ENCODE data around the gene ABHD1.

The ABHD1 gene

DNA sequence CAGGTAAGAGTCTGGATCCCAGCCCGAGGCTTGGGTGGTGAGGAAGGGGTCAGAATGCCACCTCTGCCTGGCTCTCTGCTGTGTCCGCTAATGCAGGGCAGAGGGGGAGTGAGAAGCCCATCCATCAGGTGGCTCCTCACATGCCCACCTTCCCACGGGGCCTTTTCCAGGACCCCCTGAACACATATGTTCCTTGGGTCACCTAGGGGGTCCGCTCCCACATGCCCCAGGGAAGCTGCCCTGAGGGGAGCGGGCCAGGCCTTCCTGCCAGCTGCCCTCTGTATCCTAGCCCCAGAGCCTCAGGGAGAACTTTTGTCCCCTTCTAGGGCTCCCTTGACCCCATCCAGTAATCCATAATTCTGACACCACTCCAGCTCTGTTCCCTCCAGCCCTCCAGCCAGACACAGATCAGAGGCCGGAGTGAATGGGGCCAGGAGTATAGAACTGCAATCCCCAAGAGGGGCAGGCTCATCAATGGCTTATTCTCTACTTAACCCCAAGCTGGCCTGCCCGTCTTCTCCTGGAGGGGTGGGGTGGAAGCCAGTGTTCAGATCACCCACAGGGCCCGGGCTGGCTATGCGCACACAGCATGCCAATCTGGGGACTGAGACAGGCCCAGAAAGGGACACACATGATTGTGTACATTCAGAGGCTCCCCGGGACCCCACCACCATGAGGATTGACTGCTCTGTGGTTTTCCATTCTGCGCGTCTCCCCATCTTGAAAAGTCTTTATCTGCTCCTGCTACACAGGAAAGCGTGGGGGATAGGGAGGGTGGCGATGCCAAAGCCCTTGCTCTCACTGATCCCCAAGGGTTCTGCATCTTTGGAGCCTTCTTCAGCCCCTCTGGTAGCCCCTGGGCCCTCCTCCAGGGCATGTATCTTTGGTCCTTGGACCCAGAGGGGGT, 44.1 kb upstream of the ABHD1 start:
- ChIA-PET CTCF (interaction anchor here (0.6 to 1.1 kb wide), 2 partner anchors 118 to 252 kb away, joined by 3 to 4 read pairs; no protein-coding TSS in a partner anchor), POLR2A (ENCODE audit: low non-redundant PET) (no interaction called here)
- TF ChIP-seq, protein P1, sequence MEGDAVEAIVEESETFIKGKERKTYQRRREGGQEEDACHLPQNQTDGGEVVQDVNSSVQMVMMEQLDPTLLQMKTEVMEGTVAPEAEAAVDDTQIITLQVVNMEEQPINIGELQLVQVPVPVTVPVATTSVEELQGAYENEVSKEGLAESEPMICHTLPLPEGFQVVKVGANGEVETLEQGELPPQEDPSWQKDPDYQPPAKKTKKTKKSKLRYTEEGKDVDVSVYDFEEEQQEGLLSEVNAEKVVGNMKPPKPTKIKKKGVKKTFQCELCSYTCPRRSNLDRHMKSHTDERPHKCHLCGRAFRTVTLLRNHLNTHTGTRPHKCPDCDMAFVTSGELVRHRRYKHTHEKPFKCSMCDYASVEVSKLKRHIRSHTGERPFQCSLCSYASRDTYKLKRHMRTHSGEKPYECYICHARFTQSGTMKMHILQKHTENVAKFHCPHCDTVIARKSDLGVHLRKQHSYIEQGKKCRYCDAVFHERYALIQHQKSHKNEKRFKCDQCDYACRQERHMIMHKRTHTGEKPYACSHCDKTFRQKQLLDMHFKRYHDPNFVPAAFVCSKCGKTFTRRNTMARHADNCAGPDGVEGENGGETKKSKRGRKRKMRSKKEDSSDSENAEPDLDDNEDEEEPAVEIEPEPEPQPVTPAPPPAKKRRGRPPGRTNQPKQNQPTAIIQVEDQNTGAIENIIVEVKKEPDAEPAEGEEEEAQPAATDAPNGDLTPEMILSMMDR (conservative IDR thresholded peaks at IDR 0.05; ENCODE audit: low read depth): no peak
- DNase-seq (ENCODE audit: low spot score): no peak
- H3K27ac ChIP-seq: 0 out of 2 replicates have a peak overlapping the region, but pooled peaks have one; percentile 83

DNA sequence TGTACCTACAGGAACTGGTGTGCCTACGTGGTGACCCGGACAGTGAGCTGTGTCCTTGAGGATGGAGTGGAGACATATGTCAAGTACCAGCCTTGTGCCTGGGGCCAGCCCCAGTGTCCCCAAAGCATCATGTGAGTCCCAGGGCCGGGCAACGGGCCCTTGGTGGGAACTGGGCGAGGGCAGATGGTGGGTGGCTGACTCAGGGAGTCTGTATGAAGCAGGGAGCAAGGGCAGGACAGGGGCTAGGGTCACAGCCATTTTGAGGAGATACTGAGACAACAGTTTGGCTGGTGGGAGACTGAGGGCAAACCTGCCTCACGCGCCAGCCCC, 43.5 kb upstream of the ABHD1 start:
- TF ChIP-seq, protein P1 (conservative IDR thresholded peaks at IDR 0.05; ENCODE audit: low read depth): no peak
- POLR2A ChIA-PET (ENCODE audit: low non-redundant PET): no interaction called here
- CTCF ChIA-PET: interaction anchor here (1.3 kb wide), 1 partner anchor 234 kb away, joined by 5 read pairs; no protein-coding TSS in a partner anchor
- peak overlapping the region; percentile 83; the same call in 1 of the 2 replicates for H3K27ac ChIP-seq
- DNase-seq (ENCODE audit: low spot score): no peak

DNA sequence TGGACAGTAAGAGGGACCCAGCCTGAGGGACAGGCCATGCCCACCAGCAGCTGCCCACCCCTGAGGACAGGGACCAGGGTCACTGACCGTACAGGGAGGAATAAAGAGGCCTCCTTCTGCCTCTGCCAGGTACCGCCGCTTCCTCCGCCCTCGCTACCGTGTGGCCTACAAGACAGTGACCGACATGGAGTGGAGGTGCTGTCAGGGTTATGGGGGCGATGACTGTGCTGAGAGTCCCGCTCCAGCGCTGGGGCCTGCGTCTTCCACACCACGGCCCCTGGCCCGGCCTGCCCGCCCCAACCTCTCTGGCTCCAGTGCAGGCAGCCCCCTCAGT, 43.0 kb upstream of the ABHD1 start:
- ChIA-PET POLR2A (ENCODE audit: low non-redundant PET) (no interaction called here), CTCF (interaction anchor here (1.3 to 1.5 kb wide), 2 partner anchors 8 to 234 kb away, joined by 3 to 5 read pairs; no protein-coding TSS in a partner anchor)
- peak overlapping the region; percentile 83 for H3K27ac ChIP-seq
- TF ChIP-seq, protein P1 (conservative IDR thresholded peaks at IDR 0.05; ENCODE audit: low read depth): no peak
- DNase-seq (ENCODE audit: low spot score): no peak

DNA sequence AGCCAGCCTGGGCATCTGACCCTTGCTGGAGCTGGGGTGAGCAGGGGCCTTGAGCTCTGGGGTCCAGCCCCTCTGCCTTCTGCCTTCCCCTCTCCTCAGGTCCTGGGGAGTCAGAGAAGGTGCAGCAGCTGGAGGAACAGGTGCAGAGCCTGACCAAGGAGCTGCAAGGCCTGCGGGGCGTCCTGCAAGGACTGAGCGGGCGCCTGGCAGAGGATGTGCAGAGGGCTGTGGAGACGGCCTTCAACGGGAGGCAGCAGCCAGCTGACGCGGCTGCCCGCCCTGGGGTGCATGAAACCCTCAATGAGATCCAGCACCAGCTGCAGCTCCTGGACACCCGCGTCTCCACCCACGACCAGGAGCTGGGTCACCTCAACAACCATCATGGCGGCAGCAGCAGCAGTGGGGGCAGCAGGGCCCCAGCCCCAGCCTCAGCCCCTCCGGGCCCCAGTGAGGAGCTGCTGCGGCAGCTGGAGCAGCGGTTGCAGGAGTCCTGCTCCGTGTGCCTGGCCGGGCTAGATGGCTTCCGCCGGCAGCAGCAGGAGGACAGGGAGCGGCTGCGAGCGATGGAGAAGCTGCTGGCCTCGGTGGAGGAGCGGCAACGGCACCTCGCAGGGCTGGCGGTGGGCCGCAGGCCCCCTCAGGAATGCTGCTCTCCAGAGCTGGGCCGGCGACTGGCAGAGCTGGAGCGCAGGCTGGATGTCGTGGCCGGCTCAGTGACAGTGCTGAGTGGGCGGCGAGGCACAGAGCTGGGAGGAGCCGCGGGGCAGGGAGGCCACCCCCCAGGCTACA, 41.4 kb upstream of the ABHD1 start:
- H3K27ac ChIP-seq: peak overlapping the region; percentile 83
- no peak for DNase-seq (ENCODE audit: low spot score)
- TF ChIP-seq, protein P1 (conservative IDR thresholded peaks at IDR 0.05; ENCODE audit: low read depth): no peak
- ChIA-PET POLR2A (ENCODE audit: low non-redundant PET) (interaction anchor here (0.6 kb wide), 2 partner anchors 19 to 76 kb away, joined by 3 read pairs; no protein-coding TSS in a partner anchor), CTCF (interaction anchor here (0.6 to 1.5 kb wide), 3 partner anchors 9 to 67 kb away, joined by 3 to 6 read pairs (median 4); no protein-coding TSS in a partner anchor)

DNA sequence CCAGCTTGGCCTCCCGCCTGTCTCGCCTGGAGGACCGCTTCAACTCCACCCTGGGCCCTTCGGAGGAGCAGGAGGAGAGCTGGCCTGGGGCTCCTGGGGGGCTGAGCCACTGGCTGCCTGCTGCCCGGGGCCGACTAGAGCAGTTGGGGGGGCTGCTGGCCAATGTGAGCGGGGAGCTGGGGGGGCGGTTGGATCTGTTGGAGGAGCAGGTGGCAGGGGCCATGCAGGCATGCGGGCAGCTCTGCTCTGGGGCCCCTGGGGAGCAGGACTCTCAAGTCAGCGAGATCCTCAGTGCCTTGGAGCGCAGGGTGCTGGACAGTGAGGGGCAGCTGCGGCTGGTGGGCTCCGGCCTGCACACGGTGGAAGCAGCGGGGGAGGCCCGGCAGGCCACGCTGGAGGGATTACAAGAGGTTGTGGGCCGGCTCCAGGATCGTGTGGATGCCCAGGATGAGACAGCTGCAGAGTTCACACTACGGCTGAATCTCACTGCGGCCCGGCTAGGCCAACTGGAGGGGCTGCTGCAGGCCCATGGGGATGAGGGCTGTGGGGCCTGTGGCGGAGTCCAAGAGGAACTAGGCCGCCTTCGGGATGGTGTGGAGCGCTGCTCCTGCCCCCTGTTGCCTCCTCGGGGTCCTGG, 40.7 kb upstream of the ABHD1 start:
- TF ChIP-seq, protein P1 (conservative IDR thresholded peaks at IDR 0.05; ENCODE audit: low read depth): no peak
- CTCF ChIA-PET: interaction anchor here (1.0 to 1.3 kb wide), 2 partner anchors 32 to 123 kb away, joined by 4 to 6 read pairs; no protein-coding TSS in a partner anchor
- H3K27ac ChIP-seq: peak overlapping the region; percentile 83
- POLR2A ChIA-PET (ENCODE audit: low non-redundant PET): interaction anchor here (0.6 to 0.7 kb wide), 3 partner anchors 13 to 75 kb away, joined by 3 read pairs; no protein-coding TSS in a partner anchor
- DNase-seq (ENCODE audit: low spot score): no peak

Data from RWPE1 (cell line).